GM12878 (cell line): ENCODE results near the gene AURKAIP1.

ENCODE experiments used
- EGR1 ChIP-seq, 2 experiments: IDR thresholded peaks; 1 replicate in 1 of 2; 2 replicates in 1 of 2; pipeline ENCODE4 v1.6.1; 2011 to 2012; ENCODE audit warnings: low read depth in 2 of 2, low read length in 2 of 2, borderline replicate concordance in 1 of 2, mild to moderate bottlenecking in 1 of 2, moderate library complexity in 1 of 2
- ETV6 ChIP-seq, 2 experiments: fragments of 450-650 bp in 1 of 2; IDR thresholded peaks in 1 of 2; conservative IDR thresholded peaks in 1 of 2; 2 replicates each; pipeline ENCODE4 v1.6.1; 2014; ENCODE audit warnings: antibody characterized with exemption in 1 of 2, borderline replicate concordance in 1 of 2, low read depth in 1 of 2, mild to moderate bottlenecking in 1 of 2, moderate library complexity in 1 of 2
- GABPA ChIP-seq: IDR thresholded peaks from 2 replicates; pipeline ENCODE4 v1.6.1; 2014; ENCODE audit warnings: antibody characterized with exemption, low read depth, mild to moderate bottlenecking, inconsistent platforms
- HCFC1 ChIP-seq: fragments of 150-350 bp; IDR thresholded peaks from 2 replicates; pipeline ENCODE4 v1.6.1; 2014; ENCODE audit warnings: low read length
- ZNF207 ChIP-seq: fragments of 450-650 bp; IDR thresholded peaks from 2 replicates; pipeline ENCODE4 v1.6.1; 2014; ENCODE audit warnings: antibody characterized with exemption, mild to moderate bottlenecking, borderline replicate concordance
- TF ChIP-seq, protein P1 (sequence below), 3 experiments: IDR thresholded peaks in 2 of 3; conservative IDR thresholded peaks in 1 of 3; 2 replicates each; pipeline ENCODE4 v1.5.1; 2011; ENCODE audit warnings: low read depth in 3 of 3, low read length in 3 of 3, mild to moderate bottlenecking in 3 of 3, control low read depth in 2 of 3, moderate library complexity in 2 of 3, inconsistent platforms in 1 of 3, mixed read lengths in 1 of 3; ENCODE audit not compliant: control insufficient read depth in 2 of 3, insufficient read depth in 1 of 3; ENCODE audit errors: extremely low read depth in 1 of 3

- no peak for TF ChIP-seq GABPA
- TF ChIP-seq, protein P1, sequence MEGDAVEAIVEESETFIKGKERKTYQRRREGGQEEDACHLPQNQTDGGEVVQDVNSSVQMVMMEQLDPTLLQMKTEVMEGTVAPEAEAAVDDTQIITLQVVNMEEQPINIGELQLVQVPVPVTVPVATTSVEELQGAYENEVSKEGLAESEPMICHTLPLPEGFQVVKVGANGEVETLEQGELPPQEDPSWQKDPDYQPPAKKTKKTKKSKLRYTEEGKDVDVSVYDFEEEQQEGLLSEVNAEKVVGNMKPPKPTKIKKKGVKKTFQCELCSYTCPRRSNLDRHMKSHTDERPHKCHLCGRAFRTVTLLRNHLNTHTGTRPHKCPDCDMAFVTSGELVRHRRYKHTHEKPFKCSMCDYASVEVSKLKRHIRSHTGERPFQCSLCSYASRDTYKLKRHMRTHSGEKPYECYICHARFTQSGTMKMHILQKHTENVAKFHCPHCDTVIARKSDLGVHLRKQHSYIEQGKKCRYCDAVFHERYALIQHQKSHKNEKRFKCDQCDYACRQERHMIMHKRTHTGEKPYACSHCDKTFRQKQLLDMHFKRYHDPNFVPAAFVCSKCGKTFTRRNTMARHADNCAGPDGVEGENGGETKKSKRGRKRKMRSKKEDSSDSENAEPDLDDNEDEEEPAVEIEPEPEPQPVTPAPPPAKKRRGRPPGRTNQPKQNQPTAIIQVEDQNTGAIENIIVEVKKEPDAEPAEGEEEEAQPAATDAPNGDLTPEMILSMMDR (IDR thresholded peaks at IDR 0.05 in 2 of 3, conservative IDR thresholded peaks at IDR 0.05 in 1 of 3; ENCODE audit: control insufficient read depth in 2 of 3, extremely low read depth in 1 of 3, insufficient read depth in 1 of 3, low read depth in 3 of 3, low read length in 3 of 3) = no peak
- no peak for TF ChIP-seq HCFC1
- no peak for TF ChIP-seq EGR1 (IDR thresholded peaks at IDR 0.05; ENCODE audit: borderline replicate concordance in 1 of 2, low read depth in 2 of 2, low read length in 2 of 2)
- TF ChIP-seq ZNF207 = no peak
- no peak for TF ChIP-seq ETV6 (conservative IDR thresholded peaks at IDR 0.05 in 1 of 2, IDR thresholded peaks at IDR 0.05 in 1 of 2; ENCODE audit: borderline replicate concordance in 1 of 2, low read depth in 1 of 2)
Measured at GRCh38 chr1:1359308-1359663, 15.7 kb downstream of the AURKAIP1 start.
